HepG2 (cell line): Measurements from ENCODE around the gene SRGAP3. TPM values are rescaled to one million over a fixed set of nuclear protein-coding genes. Genes with fewer than 3 reads are reported as not detected.

Experiments used
- ATF4 ChIP-seq, 2 experiments: fragments of 450-650 bp in 1 of 2; sonication (generic) in 1 of 2; formaldehyde crosslinking; IDR thresholded peaks; 2 replicates each; pipeline versions ENCODE4 v1.5.0 to v1.8.0; 2020 to 2022; ENCODE audit warnings: mild to moderate bottlenecking in 1 of 2, missing genetic modification reagents in 1 of 2
- BRCA1 ChIP-seq: sonication (generic); formaldehyde crosslinking; IDR thresholded peaks from 2 replicates; pipeline ENCODE4 v1.4.0; 2020; ENCODE audit warnings: missing genetic modification reagents
- BRD4 ChIP-seq: sonication (generic); formaldehyde crosslinking; IDR thresholded peaks from 2 replicates; pipeline ENCODE4 v1.4.0; 2020; ENCODE audit warnings: missing genetic modification reagents
- DR1 ChIP-seq: sonication (generic); formaldehyde crosslinking; IDR thresholded peaks from 2 replicates; pipeline ENCODE4 v1.8.0; 2021; ENCODE audit warnings: mild to moderate bottlenecking, missing genetic modification reagents, inconsistent platforms
- EP300 ChIP-seq, 3 experiments: sonication (generic) in 1 of 3; formaldehyde crosslinking in 1 of 3; IDR thresholded peaks; 2 replicates each; pipeline versions ENCODE4 v1.5.1 to v1.6.1; 2011 to 2020; ENCODE audit warnings: low read depth in 2 of 3, low read length in 2 of 3, borderline replicate concordance in 1 of 3, improper control_type of control experiment in 1 of 3, mild to moderate bottlenecking in 1 of 3, missing genetic modification reagents in 1 of 3, moderate library complexity in 1 of 3
- JUN ChIP-seq: sonication (generic); formaldehyde crosslinking; IDR thresholded peaks from 2 replicates; pipeline ENCODE4 v1.4.0; 2020; ENCODE audit warnings: mild to moderate bottlenecking, missing genetic modification reagents
- KLF12 ChIP-seq: sonication (generic); formaldehyde crosslinking; IDR thresholded peaks from 2 replicates; pipeline ENCODE4 v1.4.0; 2020; ENCODE audit warnings: missing genetic modification reagents, borderline replicate concordance
- KMT2B ChIP-seq: IDR thresholded peaks from 2 replicates; pipeline ENCODE4 v1.6.1; 2016; ENCODE audit warnings: missing genetic modification reagents, missing compliant biosample characterization
- MIER3 ChIP-seq: IDR thresholded peaks from 2 replicates; pipeline ENCODE4 v1.6.1; 2016; ENCODE audit warnings: missing compliant biosample characterization, borderline replicate concordance
- MTERF4 ChIP-seq: sonication (generic); formaldehyde crosslinking; IDR thresholded peaks from 2 replicates; pipeline ENCODE4 v1.8.0; 2023; ENCODE audit warnings: mild to moderate bottlenecking, missing genetic modification reagents
- NR1H2 ChIP-seq: sonication (generic); formaldehyde crosslinking; IDR thresholded peaks from 2 replicates; pipeline ENCODE4 v1.8.1; 2022; ENCODE audit warnings: low read depth, missing genetic modification reagents, borderline replicate concordance
- PRDM15 ChIP-seq: sonication (generic); formaldehyde crosslinking; IDR thresholded peaks from 2 replicates; pipeline ENCODE4 v1.4.0; 2020; ENCODE audit warnings: missing genetic modification reagents
- RCOR2 ChIP-seq: IDR thresholded peaks from 2 replicates; pipeline ENCODE4 v1.6.1; 2016; ENCODE audit warnings: missing biosample characterization, missing genetic modification reagents
- RXRB ChIP-seq: IDR thresholded peaks from 2 replicates; pipeline ENCODE4 v1.6.1; 2016; ENCODE audit warnings: borderline replicate concordance, missing genetic modification reagents, missing compliant biosample characterization
- XBP1 ChIP-seq: sonication (generic); formaldehyde crosslinking; IDR thresholded peaks from 2 replicates; pipeline ENCODE4 v1.5.0; 2020; ENCODE audit warnings: missing genetic modification reagents
- ZBTB7B ChIP-seq: sonication (generic); formaldehyde crosslinking; IDR thresholded peaks from 2 replicates; pipeline ENCODE4 v1.4.0; 2020; ENCODE audit warnings: missing genetic modification reagents
- ZNF24 ChIP-seq: fragments of 450-650 bp; IDR thresholded peaks from 2 replicates; pipeline ENCODE4 v1.6.1; 2017; ENCODE audit warnings: antibody characterized with exemption, mild to moderate bottlenecking
- ZNF496 ChIP-seq: sonication (generic); formaldehyde crosslinking; IDR thresholded peaks from 2 replicates; pipeline ENCODE4 v1.8.1; 2023; ENCODE audit warnings: mild to moderate bottlenecking, moderate library complexity, missing genetic modification reagents; ENCODE audit not compliant: insufficient replicate concordance
- ZNF510 ChIP-seq: sonication (generic); formaldehyde crosslinking; IDR thresholded peaks from 2 replicates; pipeline ENCODE4 v1.4.0; 2020; ENCODE audit warnings: low read depth, mild to moderate bottlenecking, missing genetic modification reagents
- ZNF678 ChIP-seq: sonication (generic); formaldehyde crosslinking; IDR thresholded peaks from 2 replicates; pipeline ENCODE4 v1.4.0; 2020; ENCODE audit warnings: mild to moderate bottlenecking, missing genetic modification reagents
- ZNF749 ChIP-seq: sonication (generic); formaldehyde crosslinking; IDR thresholded peaks from 2 replicates; pipeline ENCODE4 v1.8.0; 2022; ENCODE audit warnings: mild to moderate bottlenecking, missing genetic modification reagents, moderate library complexity, borderline replicate concordance
- ZNF790 ChIP-seq: sonication (generic); formaldehyde crosslinking; IDR thresholded peaks from 2 replicates; pipeline ENCODE4 v1.8.0; 2022; ENCODE audit warnings: missing genetic modification reagents, mild to moderate bottlenecking, borderline replicate concordance
- polyA plus RNA-seq, 8 experiments: library from polyadenylated mRNA; depleted of rRNA in 3 of 8; stranded (reverse) in 7 of 8; unstranded in 1 of 8; fragments of >200 nt; fragmentation: Illumina TruSeq in 4 of 8; extraction: Trizol in 4 of 8; gene quantifications; 2 replicates each; pipeline versions ENCODE4 v1.2.1 to v1.2.3, GENCODE V29; 2011 to 2016; ENCODE audit warnings: low read depth in 4 of 8, missing spikeins in 1 of 8, mixed read lengths in 1 of 8; ENCODE audit not compliant: insufficient read depth in 1 of 8
- total RNA-seq, 5 experiments: library from RNA; depleted of rRNA; stranded (reverse); fragments of >200 nt; fragmentation: Illumina TruSeq; extraction: Trizol; gene quantifications; 2 replicates each; pipeline ENCODE4 v1.2.3, GENCODE V29; 2016; ENCODE audit warnings: low read depth in 1 of 5
- TF ChIP-seq, protein P1 (sequence below): sonication (generic); formaldehyde crosslinking; IDR thresholded peaks from 2 replicates; pipeline ENCODE4 v1.8.0; 2022; ENCODE audit warnings: mild to moderate bottlenecking, missing genetic modification reagents, borderline replicate concordance

Gene SRGAP3
- total and polyA plus RNA-seq, 2 of the 13 experiments (the other 11 are each of a cell fraction or from before 2014, with no cell fraction given), result 1.2 to 1.4 TPM

DNA sequence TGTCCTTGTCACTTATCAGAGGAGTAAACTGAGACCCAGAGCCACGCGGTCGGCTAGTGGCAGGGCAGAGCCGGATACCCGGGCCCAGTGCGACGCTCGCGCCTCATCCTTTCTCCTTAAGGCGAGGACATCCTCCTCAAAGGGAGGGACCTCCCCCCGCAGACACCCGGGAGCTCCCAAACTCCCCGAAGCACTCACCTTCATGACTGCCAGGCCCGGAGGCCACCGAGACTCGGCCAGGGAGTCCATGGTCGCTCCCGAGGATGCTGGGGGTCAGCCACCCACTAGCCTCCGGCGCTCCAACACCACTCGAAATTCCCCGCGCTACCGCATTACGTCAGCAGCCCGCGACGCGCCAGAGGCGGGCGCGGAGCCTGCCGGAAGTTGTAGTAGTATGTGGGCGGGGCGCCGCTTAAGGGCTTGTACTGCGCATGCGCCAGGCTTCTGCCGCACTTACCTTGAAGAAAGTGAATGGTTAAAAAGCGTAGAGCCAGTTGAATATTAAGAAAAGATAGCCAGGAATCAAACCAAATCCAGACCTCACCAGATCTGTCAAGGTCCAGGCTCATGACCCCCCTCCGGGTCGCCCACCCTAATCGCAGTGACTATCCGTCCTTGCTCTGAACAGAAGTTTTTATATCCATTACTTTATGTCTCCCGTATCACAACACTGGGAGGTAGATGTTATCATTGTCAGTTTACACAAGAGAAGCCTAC is 286.2 kb downstream of the SRGAP3 start, which contains the start of gene RAD18 (continued):
- TF ChIP-seq ZNF24, result no peak
- no peak for TF ChIP-seq BRCA1 (CRISPR knock-in tag)
- no peak for TF ChIP-seq ZNF678 (CRISPR knock-in tag)
- peak; percentile 97 for TF ChIP-seq KMT2B (CRISPR knock-in tag)
- no peak for TF ChIP-seq ZNF496 (CRISPR knock-in tag)
- peak; percentile 46; the same call in 1 of the 2 replicates for TF ChIP-seq KLF12 (CRISPR knock-in tag)
- no peak for TF ChIP-seq RCOR2 (CRISPR knock-in tag)
- 0 out of 2 replicates have a peak, but pooled peaks have one; percentile 25 for TF ChIP-seq MIER3 (CRISPR knock-in tag)
- no peak for TF ChIP-seq ZNF790
- TF ChIP-seq PRDM15, result no peak
- TF ChIP-seq NR1H2, result no peak
- no peak for TF ChIP-seq XBP1 (CRISPR knock-in tag)
- 0 out of 4 replicates have a peak, but pooled peaks of 1 of the 2 experiments have one; percentile 55 for TF ChIP-seq EP300 (IDR thresholded peaks at IDR 0.05; ENCODE audit: low read depth in 2 of 2, low read length in 2 of 2)
- TF ChIP-seq EP300 (CRISPR knock-in tag; IDR thresholded peaks at IDR 0.05; ENCODE audit: borderline replicate concordance), result no peak
- TF ChIP-seq JUN (CRISPR knock-in tag), result no peak
- TF ChIP-seq DR1, result no peak
- TF ChIP-seq RXRB (CRISPR knock-in tag), result no peak
- TF ChIP-seq ZBTB7B (CRISPR knock-in tag), result no peak
- no peak for TF ChIP-seq ATF4 (CRISPR knock-in tag; IDR thresholded peaks at IDR 0.05)
- TF ChIP-seq, protein P1, sequence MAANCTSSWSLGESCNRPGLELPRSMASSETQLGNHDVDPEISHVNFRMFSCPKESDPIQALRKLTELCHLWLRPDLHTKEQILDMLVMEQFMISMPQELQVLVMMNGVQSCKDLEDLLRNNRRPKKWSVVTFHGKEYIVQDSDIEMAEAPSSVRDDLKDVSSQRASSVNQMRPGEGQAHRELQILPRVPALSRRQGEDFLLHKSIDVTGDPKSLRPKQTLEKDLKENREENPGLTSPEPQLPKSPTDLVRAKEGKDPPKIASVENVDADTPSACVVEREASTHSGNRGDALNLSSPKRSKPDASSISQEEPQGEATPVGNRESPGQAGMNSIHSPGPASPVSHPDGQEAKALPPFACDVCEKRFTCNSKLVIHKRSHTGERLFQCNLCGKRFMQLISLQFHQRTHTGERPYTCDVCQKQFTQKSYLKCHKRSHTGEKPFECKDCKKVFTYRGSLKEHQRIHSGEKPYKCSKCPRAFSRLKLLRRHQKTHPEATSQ (CRISPR knock-in tag), result 0 out of 2 replicates have a peak, but pooled peaks have one; percentile 38
- no peak for TF ChIP-seq BRD4 (CRISPR knock-in tag)
- TF ChIP-seq MTERF4, result no peak
- TF ChIP-seq ZNF749, result peak; percentile 73; the same call in 1 of the 2 replicates
- TF ChIP-seq ZNF510, result 0 out of 2 replicates have a peak, but pooled peaks have one; percentile 52
